ENCODE results near the gene FDX2.

The FDX2 gene

DNA sequence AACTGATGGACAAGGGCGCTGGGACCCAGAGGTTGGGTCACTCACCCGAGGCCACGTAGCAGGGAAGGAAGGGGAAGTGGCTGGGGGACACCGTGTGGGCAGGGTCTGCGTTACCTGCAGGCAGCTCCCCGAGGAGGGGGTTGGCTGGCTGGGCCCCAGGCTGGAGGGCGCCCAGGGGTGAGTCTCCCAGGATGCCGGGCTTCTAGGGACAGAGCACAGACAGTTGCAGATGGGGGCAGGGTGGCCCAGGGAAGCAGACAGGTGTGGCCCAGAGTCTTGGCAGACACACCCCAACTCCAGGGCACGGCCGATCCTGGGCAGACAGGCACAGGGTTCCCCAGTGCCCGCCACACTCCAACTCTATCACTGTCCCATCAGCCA lies 5.6 kb upstream of the FDX2 start:
- Histone ChIP-seq H3K27me3 (ENCODE audit: insufficient read depth, insufficient read length) (no peaks in the 10 kb centered on the region), H3K9me3 (ENCODE audit: insufficient read depth, low read length) (no peaks in the 10 kb centered on the region), H3K4me1 (ENCODE audit: insufficient read depth, insufficient read length) (peaks cover 9% of the 10 kb centered on the region), H3K9ac (ENCODE audit: insufficient read length, low read depth) (no peak overlapping the region), H3K4me3 (ENCODE audit: insufficient read length, low read depth) (no peak overlapping the region), H3K36me3 (ENCODE audit: insufficient read depth, insufficient read length, low read length) (peaks cover 91% of the 10 kb centered on the region)
- no peak for DNase-seq (ENCODE audit: low read depth, low spot score)
- TF ChIP-seq YY1 (IDR thresholded peaks at IDR 0.05; ENCODE audit: insufficient read depth, insufficient read length), result no peak
- no peak for TF ChIP-seq SUZ12 (IDR thresholded peaks at IDR 0.05; ENCODE audit: extremely low read depth, insufficient read depth, insufficient read length)
- no peak for TF ChIP-seq ZNF274 (IDR thresholded peaks at IDR 0.05; ENCODE audit: low read depth, low read length)

DNA sequence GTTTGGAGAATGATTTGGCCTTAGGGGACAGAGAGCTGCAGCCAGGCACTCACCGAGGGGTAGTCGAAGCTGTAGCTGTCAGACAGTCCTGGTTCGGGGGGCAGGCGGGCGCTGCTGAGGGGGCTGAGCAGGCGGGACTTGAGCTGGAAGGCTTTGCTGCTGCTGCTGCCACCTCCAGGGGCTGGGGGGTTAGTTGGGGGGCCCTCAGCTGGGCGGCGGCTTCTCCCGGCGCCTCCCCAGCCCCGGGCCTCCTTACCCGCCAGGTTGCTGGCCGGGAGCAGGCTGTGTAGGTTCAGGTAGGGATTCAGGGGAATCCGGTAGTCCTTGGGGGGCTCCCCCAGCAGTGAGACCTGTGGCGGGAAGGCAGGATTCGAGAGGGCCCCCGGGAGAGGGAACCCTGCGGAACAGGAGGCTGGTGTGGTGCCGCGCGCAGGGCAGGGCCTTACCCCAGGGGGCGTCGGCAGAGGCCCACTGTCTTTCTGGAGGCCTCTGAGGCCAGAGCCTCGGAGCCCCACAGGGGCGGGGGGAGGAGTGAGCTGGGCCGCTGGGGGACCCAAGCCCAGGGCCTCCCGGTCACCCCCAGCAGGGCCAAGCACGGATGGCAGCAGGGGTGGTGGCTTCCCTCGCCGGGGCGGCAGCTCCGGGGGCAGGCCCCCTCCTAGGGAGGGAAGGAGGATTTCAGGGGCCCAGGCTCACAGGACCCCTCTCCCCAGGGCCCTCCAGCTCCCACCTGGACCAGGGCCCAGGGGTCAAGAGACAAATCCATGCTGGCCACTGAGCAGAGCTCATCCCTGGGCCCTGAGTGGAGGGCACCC lies 5.0 kb upstream of the FDX2 start:
- H3K4me3 ChIP-seq (ENCODE audit: insufficient read length, low read depth), result no peak overlapping the region
- no peaks in the 10 kb centered on the region for H3K27me3 ChIP-seq (ENCODE audit: insufficient read depth, insufficient read length)
- H3K9me3 ChIP-seq (ENCODE audit: insufficient read depth, low read length), result no peaks in the 10 kb centered on the region
- peaks cover 12% of the 10 kb centered on the region for H3K4me1 ChIP-seq (ENCODE audit: insufficient read depth, insufficient read length)
- H3K36me3 ChIP-seq (ENCODE audit: insufficient read depth, insufficient read length, low read length), result peaks cover 91% of the 10 kb centered on the region
- TF ChIP-seq YY1 (IDR thresholded peaks at IDR 0.05; ENCODE audit: insufficient read depth, insufficient read length) (no peak), ZNF274 (IDR thresholded peaks at IDR 0.05; ENCODE audit: low read depth, low read length) (no peak), SUZ12 (IDR thresholded peaks at IDR 0.05; ENCODE audit: extremely low read depth, insufficient read depth, insufficient read length) (no peak)
- no peak overlapping the region for H3K9ac ChIP-seq (ENCODE audit: insufficient read length, low read depth)
- no peak for DNase-seq (ENCODE audit: low read depth, low spot score)

DNA sequence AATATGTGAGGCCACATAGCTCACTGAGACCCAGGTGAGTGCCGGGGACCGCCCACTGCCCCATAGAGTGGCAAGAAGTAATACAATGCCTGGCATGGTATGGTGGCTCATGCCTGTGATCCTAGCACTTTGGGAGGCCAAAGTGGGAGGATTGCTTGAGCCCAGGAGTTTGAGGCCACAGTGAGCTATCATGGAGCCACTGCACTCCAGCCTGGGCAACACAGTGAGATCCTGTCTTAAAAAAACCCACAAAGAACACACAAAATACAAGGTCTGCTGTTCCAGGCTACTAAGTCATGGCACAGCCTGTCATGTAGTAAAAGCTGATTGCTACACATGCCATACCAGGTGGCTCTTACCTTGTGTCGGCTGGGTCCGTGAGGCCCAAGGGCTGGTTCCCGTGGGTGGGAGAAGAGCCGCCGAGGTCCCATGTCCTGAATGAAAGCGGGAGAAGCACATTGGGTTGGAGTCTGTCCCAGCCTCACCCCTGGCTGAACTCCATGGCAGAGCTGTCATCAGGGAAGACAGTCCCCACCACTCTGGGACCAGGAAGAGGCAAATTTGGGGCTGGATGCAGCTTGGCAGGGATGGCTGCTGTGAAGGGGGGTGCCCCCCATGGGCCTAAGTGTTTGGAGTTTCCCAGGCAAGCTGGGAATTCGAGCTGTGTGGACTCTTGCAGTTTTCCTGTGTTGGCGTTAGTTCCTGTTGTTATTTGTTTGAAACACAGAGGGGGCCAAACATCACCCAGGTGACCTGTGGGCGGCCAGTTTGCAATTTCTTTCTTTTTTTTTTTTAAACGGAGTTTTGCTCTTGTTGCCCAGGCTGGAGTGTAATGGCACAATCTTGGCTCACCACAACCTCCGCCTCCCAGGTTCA lies 3.2 kb upstream of the FDX2 start:
- no peak for DNase-seq (ENCODE audit: low read depth, low spot score)
- Histone ChIP-seq H3K36me3 (ENCODE audit: insufficient read depth, insufficient read length, low read length) (peaks cover 78% of the 10 kb centered on the region), H3K9me3 (ENCODE audit: insufficient read depth, low read length) (no peaks in the 10 kb centered on the region), H3K9ac (ENCODE audit: insufficient read length, low read depth) (no peak overlapping the region), H3K27me3 (ENCODE audit: insufficient read depth, insufficient read length) (no peaks in the 10 kb centered on the region), H3K4me1 (ENCODE audit: insufficient read depth, insufficient read length) (peaks cover 12% of the 10 kb centered on the region), H3K4me3 (ENCODE audit: insufficient read length, low read depth) (no peak overlapping the region)
- TF ChIP-seq YY1 (IDR thresholded peaks at IDR 0.05; ENCODE audit: insufficient read depth, insufficient read length) (no peak), ZNF274 (IDR thresholded peaks at IDR 0.05; ENCODE audit: low read depth, low read length) (no peak), SUZ12 (IDR thresholded peaks at IDR 0.05; ENCODE audit: extremely low read depth, insufficient read depth, insufficient read length) (no peak)

DNA sequence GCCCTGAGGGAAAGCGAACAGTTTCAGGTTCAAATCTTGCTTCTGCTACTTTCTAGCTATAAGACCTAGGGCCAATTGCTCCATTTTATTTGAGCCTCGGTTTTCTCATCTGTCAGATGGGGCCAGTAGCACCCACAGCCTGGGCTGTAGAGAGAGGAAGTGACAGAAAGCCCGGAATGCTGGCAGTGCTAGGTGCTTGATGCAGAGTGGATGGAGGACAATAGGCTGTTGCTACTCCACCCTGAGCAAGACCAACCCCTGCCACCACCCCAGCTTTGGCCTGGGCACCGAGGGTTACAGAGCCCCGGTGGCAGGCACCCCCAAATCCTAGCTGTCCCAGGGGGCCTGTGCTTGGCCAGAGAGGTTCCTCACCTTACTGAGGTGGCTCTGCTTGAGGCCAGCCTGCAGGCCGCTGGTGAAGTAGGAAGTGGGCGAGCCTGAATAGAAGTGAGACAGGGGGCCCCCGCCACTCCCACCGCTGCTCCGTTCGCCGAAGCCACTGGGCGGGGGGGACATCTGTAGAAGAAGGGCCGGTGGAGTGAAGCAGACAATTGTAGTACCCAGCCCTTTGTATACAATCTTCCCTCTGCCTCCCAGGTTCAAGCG lies 2.1 kb upstream of the FDX2 start:
- Histone ChIP-seq H3K9ac (ENCODE audit: insufficient read length, low read depth) (no peak overlapping the region), H3K27me3 (ENCODE audit: insufficient read depth, insufficient read length) (no peaks in the 10 kb centered on the region), H3K4me1 (ENCODE audit: insufficient read depth, insufficient read length) (peaks cover 10% of the 10 kb centered on the region), H3K36me3 (ENCODE audit: insufficient read depth, insufficient read length, low read length) (peaks cover 76% of the 10 kb centered on the region), H3K9me3 (ENCODE audit: insufficient read depth, low read length) (no peaks in the 10 kb centered on the region), H3K4me3 (ENCODE audit: insufficient read length, low read depth) (no peak overlapping the region)
- no peak for DNase-seq (ENCODE audit: low read depth, low spot score)
- TF ChIP-seq SUZ12 (IDR thresholded peaks at IDR 0.05; ENCODE audit: extremely low read depth, insufficient read depth, insufficient read length) (no peak), ZNF274 (IDR thresholded peaks at IDR 0.05; ENCODE audit: low read depth, low read length) (no peak)

DNA sequence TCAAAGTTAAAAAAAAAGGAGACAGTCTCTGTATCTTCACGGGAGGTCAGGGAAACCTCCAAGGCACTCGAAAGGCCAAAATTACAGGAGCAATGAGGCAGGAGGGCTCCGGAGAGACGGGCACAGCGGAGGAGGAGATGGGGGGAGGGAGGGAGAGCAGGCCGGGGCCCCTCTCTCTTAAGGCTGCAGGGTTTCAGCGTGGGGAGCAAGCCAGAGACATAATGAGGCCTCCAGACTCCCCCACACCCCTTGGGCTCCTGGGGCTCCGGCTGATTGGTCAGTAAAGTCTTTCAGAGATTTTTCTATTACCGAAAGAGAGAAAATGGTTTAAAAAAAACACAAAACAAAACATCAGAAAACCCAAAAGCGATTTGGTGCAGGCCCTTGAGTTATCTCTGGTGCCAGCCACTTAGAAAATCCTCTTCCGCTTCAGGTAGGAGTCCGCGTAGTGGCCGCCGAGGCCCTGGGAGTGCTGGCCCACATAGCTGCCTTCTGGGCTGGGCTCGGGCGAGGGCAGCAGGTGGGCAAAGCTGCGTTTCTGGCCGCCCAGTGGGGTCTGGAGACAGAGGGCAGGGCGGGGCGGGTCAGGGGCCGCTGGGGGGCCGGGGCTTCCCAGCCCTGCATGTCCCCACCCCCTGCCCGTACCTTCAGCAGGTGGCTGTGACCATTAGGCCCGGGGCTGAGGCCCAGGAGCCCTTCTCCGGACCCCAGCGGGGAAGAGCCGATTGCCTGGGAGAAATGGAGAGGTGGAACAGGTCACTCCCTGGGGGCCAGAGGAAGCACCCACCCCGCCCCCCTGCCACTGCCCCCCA lies 1.4 kb upstream of the FDX2 start:
- Histone ChIP-seq H3K9ac (ENCODE audit: insufficient read length, low read depth) (peak overlapping the region; percentile 21), H3K36me3 (ENCODE audit: insufficient read depth, insufficient read length, low read length) (peaks cover 71% of the 10 kb centered on the region), H3K9me3 (ENCODE audit: insufficient read depth, low read length) (no peaks in the 10 kb centered on the region), H3K4me3 (ENCODE audit: insufficient read length, low read depth) (no peak overlapping the region), H3K4me1 (ENCODE audit: insufficient read depth, insufficient read length) (peaks cover 8% of the 10 kb centered on the region), H3K27me3 (ENCODE audit: insufficient read depth, insufficient read length) (no peaks in the 10 kb centered on the region)
- TF ChIP-seq ZNF274 (IDR thresholded peaks at IDR 0.05; ENCODE audit: low read depth, low read length) (no peak), YY1 (IDR thresholded peaks at IDR 0.05; ENCODE audit: insufficient read depth, insufficient read length) (no peak), SUZ12 (IDR thresholded peaks at IDR 0.05; ENCODE audit: extremely low read depth, insufficient read depth, insufficient read length) (no peak)
- DNase-seq (ENCODE audit: low read depth, low spot score), result no peak

DNA sequence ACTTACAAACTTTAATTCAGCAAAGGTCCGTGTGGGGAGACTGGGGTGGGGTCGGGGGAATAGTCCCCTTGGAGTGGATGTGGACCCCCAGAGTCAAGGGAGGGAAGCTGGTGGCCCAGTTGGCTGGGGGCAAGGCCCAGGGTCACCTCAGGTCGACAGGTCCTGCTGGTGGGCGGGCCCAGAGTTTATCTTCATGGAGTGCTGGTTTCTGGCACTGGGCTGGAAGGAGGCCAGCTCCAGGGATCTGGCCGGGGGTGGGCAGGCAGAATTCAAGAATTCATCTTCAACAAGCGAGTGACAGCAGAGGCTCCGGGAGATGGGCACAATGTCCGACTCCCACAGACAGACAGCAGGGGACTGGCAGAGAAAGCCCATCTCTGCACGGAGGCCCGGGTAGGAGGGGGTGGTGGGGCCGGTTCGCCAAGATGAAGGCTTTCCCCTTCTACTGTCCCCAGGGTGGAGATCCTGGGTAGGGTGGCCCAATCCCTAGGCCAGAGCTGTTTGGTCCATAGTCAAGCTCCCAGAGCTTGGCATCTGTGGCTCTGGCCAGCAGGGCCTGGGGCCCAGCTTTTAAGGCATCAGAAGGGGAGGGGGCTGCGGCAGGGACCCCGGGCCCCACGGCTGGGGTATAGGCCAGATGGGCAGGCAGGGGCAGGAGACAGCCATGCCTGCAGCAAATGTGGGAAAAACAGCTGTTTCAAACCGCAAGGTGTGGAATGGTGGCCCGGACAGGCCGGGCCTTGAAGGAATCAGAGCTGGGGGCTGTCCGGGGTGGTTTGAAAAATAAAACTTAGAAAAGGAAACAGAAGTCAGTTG lies 622 bp upstream of the FDX2 start:
- H3K9me3 ChIP-seq (ENCODE audit: insufficient read depth, low read length), result no peaks in the 10 kb centered on the region
- H3K36me3 ChIP-seq (ENCODE audit: insufficient read depth, insufficient read length, low read length), result peaks cover 66% of the 10 kb centered on the region
- peaks cover 6% of the 10 kb centered on the region for H3K4me1 ChIP-seq (ENCODE audit: insufficient read depth, insufficient read length)
- TF ChIP-seq SUZ12 (IDR thresholded peaks at IDR 0.05; ENCODE audit: extremely low read depth, insufficient read depth, insufficient read length), result no peak
- TF ChIP-seq ZNF274 (IDR thresholded peaks at IDR 0.05; ENCODE audit: low read depth, low read length), result no peak
- no peak for TF ChIP-seq YY1 (IDR thresholded peaks at IDR 0.05; ENCODE audit: insufficient read depth, insufficient read length)
- no peak for DNase-seq (ENCODE audit: low read depth, low spot score)
- peak overlapping the region; percentile 99 for H3K9ac ChIP-seq (ENCODE audit: insufficient read length, low read depth)
- H3K4me3 ChIP-seq (ENCODE audit: insufficient read length, low read depth), result no peak overlapping the region
- H3K27me3 ChIP-seq (ENCODE audit: insufficient read depth, insufficient read length), result no peaks in the 10 kb centered on the region

Data from NT2/D1 (cell line).